HepG2 (cell line): Measurements from ENCODE around the gene UBTF. TPM values are rescaled to one million over a fixed set of nuclear protein-coding genes. Genes with fewer than 3 reads are reported as not detected.
A peak's percentile ranks its signal among the peaks of the same experiment; 100 is the strongest.

Experiments
- AHDC1 ChIP-seq: sonication (generic); formaldehyde crosslinking; IDR thresholded peaks from 2 replicates; pipeline ENCODE4 v1.5.1; 2020; ENCODE audit warnings: mild to moderate bottlenecking, missing genetic modification reagents, borderline replicate concordance
- CREBL2 ChIP-seq: sonication (generic); formaldehyde crosslinking; IDR thresholded peaks from 2 replicates; pipeline ENCODE4 v1.8.1; 2023; ENCODE audit warnings: missing genetic modification reagents, mild to moderate bottlenecking, borderline replicate concordance
- GATAD1 ChIP-seq: IDR thresholded peaks from 2 replicates; pipeline ENCODE4 v1.6.1; 2016; ENCODE audit warnings: missing genetic modification reagents, missing compliant biosample characterization
- HHEX ChIP-seq: IDR thresholded peaks from 2 replicates; pipeline ENCODE4 v1.6.1; 2016; ENCODE audit warnings: control low read depth
- LCORL ChIP-seq, 2 experiments: fragments of 450-650 bp in 1 of 2; sonication (generic) in 1 of 2; formaldehyde crosslinking in 1 of 2; IDR thresholded peaks; 2 replicates each; pipeline versions ENCODE4 v1.5.0 to v1.6.1; 2017 to 2020; ENCODE audit warnings: antibody characterized with exemption in 1 of 2, missing genetic modification reagents in 1 of 2
- MEIS1 ChIP-seq: sonication (generic); formaldehyde crosslinking; IDR thresholded peaks from 2 replicates; pipeline ENCODE4 v1.9.0; 2021; ENCODE audit warnings: mild to moderate bottlenecking, missing genetic modification reagents, moderate library complexity, borderline replicate concordance
- NBN ChIP-seq: fragments of 450-650 bp; conservative IDR thresholded peaks from 2 replicates; pipeline ENCODE4 v1.6.1; 2017
- SRY ChIP-seq: sonication (generic); formaldehyde crosslinking; IDR thresholded peaks from 2 replicates; pipeline ENCODE4 v1.8.0; 2022; ENCODE audit warnings: mild to moderate bottlenecking, missing genetic modification reagents
- ZBTB49 ChIP-seq: sonication (generic); formaldehyde crosslinking; IDR thresholded peaks from 2 replicates; pipeline ENCODE4 v1.4.0; 2020; ENCODE audit warnings: missing genetic modification reagents, borderline replicate concordance
- ZC3H13 ChIP-seq: sonication (generic); formaldehyde crosslinking; IDR thresholded peaks from 2 replicates; pipeline ENCODE4 v1.8.1; 2023; ENCODE audit warnings: mild to moderate bottlenecking, missing genetic modification reagents, moderate library complexity
- ZNF296 ChIP-seq: sonication (generic); formaldehyde crosslinking; conservative IDR thresholded peaks from 2 replicates; pipeline ENCODE4 v1.5.0; 2020; ENCODE audit warnings: mild to moderate bottlenecking, missing genetic modification reagents
- ZNF547 ChIP-seq: sonication (generic); formaldehyde crosslinking; IDR thresholded peaks from 2 replicates; pipeline ENCODE4 v1.5.1; 2020; ENCODE audit warnings: mild to moderate bottlenecking, missing genetic modification reagents
- ZNF740 ChIP-seq: sonication (generic); formaldehyde crosslinking; IDR thresholded peaks from 2 replicates; pipeline ENCODE4 v1.4.0; 2020; ENCODE audit warnings: missing genetic modification reagents
- ZNF839 ChIP-seq: sonication (generic); formaldehyde crosslinking; IDR thresholded peaks from 2 replicates; pipeline ENCODE4 v1.4.0; 2020; ENCODE audit warnings: missing genetic modification reagents, mild to moderate bottlenecking, borderline replicate concordance
- ZXDC ChIP-seq: sonication (generic); formaldehyde crosslinking; IDR thresholded peaks from 2 replicates; pipeline ENCODE4 v1.5.0; 2020; ENCODE audit warnings: mild to moderate bottlenecking, missing genetic modification reagents
- polyA plus RNA-seq, 8 experiments: library from polyadenylated mRNA; depleted of rRNA in 3 of 8; stranded (reverse) in 7 of 8; unstranded in 1 of 8; fragments of >200 nt; fragmentation: Illumina TruSeq in 4 of 8; extraction: Trizol in 4 of 8; gene quantifications; 2 replicates each; pipeline versions ENCODE4 v1.2.1 to v1.2.3, GENCODE V29; 2011 to 2016; ENCODE audit warnings: low read depth in 4 of 8, missing spikeins in 1 of 8, mixed read lengths in 1 of 8; ENCODE audit not compliant: insufficient read depth in 1 of 8
- total RNA-seq, 5 experiments: library from RNA; depleted of rRNA; stranded (reverse); fragments of >200 nt; fragmentation: Illumina TruSeq; extraction: Trizol; gene quantifications; 2 replicates each; pipeline ENCODE4 v1.2.3, GENCODE V29; 2016; ENCODE audit warnings: low read depth in 1 of 5

The UBTF gene
- total and polyA plus RNA-seq, 2 of the 13 experiments (the other 11 are each of a cell fraction or from before 2014, with no cell fraction given), result 15.2 to 60.9 TPM

GRCh38 chr17:44186307-44187130 is 33.0 kb downstream of the UBTF start, which contains the start of gene TMUB2 (continued):
- TF ChIP-seq ZXDC (CRISPR knock-in tag), result peak; percentile 68; the same call in 1 of the 2 replicates
- TF ChIP-seq NBN, result no peak
- TF ChIP-seq GATAD1 (CRISPR knock-in tag), result peak; percentile 94
- TF ChIP-seq AHDC1 (CRISPR knock-in tag), result peak; percentile 17; the same call in 1 of the 2 replicates
- TF ChIP-seq CREBL2 (CRISPR knock-in tag), result no peak
- no peak; the same call in 1 of the 2 replicates for TF ChIP-seq ZBTB49 (CRISPR knock-in tag)
- TF ChIP-seq HHEX (CRISPR knock-in tag), result 0 out of 2 replicates have a peak, but pooled peaks have one; percentile 34
- TF ChIP-seq ZNF740 (CRISPR knock-in tag), result 0 out of 2 replicates have a peak, but pooled peaks have one; percentile 33
- TF ChIP-seq LCORL (IDR thresholded peaks at IDR 0.05), result no peak
- peak; percentile 52; the same call in 1 of the 2 replicates for TF ChIP-seq LCORL (CRISPR knock-in tag; IDR thresholded peaks at IDR 0.05)
- TF ChIP-seq ZC3H13 (CRISPR knock-in tag), result no peak
- peak; percentile 78 for TF ChIP-seq MEIS1
- TF ChIP-seq SRY (CRISPR knock-in tag), result peak; percentile 84; the same call in 1 of the 2 replicates
- TF ChIP-seq ZNF296 (CRISPR knock-in tag), result no peak
- no peak for TF ChIP-seq ZNF839 (CRISPR knock-in tag)
- peak; percentile 58; the same call in 1 of the 2 replicates for TF ChIP-seq ZNF547
